ENCODE data around the gene ZNF227.
A peak's percentile ranks its signal among the peaks of the same experiment; 100 is the strongest.
"Not testable (repeated sequence)": the region's sequence is repeated elsewhere in the genome, so short reads cannot be mapped to it uniquely, and the experiment has no call there.

ZNF227 gene

DNA sequence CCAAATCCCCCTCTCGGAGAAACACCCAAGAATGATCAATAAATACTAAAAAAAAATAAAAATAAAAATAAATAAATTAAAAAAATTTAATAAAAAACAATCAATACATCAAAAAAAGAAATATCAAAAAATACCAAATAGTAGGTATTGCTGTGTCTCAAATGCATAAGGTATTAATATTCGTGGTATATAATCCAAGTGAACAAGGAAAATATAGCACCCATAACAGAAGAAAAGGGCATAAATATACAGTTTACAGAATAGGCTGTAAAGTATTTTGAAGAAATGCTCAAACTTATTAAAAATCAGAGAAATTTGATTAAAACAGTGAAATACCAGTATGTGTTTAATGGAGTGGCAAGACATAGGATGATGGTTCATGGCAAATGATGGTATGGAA, 7.6 kb upstream of the ZNF227 start:
- no peak for DNase-seq (ENCODE audit: low read depth in 1 of 2, low spot score in 1 of 2)
- no peak overlapping the region for H3K4me3 ChIP-seq (replicated peaks; ENCODE audit: insufficient read depth, low read length)
- H3K27ac ChIP-seq (replicated peaks), result no peak overlapping the region
- no peaks in the 10 kb centered on the region for H3K27me3 ChIP-seq (ENCODE audit: insufficient read depth, poor library complexity, severe bottlenecking)
- TF ChIP-seq GABPA (IDR thresholded peaks at IDR 0.05; ENCODE audit: low read depth), result no peak
- no peak for TF ChIP-seq POLR2AphosphoS5 (IDR thresholded peaks at IDR 0.05; ENCODE audit: low read depth)
- no peak for TF ChIP-seq SPI1 (IDR thresholded peaks at IDR 0.05; ENCODE audit: borderline replicate concordance, low read depth)
- TF ChIP-seq, protein P1, sequence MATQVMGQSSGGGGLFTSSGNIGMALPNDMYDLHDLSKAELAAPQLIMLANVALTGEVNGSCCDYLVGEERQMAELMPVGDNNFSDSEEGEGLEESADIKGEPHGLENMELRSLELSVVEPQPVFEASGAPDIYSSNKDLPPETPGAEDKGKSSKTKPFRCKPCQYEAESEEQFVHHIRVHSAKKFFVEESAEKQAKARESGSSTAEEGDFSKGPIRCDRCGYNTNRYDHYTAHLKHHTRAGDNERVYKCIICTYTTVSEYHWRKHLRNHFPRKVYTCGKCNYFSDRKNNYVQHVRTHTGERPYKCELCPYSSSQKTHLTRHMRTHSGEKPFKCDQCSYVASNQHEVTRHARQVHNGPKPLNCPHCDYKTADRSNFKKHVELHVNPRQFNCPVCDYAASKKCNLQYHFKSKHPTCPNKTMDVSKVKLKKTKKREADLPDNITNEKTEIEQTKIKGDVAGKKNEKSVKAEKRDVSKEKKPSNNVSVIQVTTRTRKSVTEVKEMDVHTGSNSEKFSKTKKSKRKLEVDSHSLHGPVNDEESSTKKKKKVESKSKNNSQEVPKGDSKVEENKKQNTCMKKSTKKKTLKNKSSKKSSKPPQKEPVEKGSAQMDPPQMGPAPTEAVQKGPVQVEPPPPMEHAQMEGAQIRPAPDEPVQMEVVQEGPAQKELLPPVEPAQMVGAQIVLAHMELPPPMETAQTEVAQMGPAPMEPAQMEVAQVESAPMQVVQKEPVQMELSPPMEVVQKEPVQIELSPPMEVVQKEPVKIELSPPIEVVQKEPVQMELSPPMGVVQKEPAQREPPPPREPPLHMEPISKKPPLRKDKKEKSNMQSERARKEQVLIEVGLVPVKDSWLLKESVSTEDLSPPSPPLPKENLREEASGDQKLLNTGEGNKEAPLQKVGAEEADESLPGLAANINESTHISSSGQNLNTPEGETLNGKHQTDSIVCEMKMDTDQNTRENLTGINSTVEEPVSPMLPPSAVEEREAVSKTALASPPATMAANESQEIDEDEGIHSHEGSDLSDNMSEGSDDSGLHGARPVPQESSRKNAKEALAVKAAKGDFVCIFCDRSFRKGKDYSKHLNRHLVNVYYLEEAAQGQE (IDR thresholded peaks at IDR 0.05; ENCODE audit: insufficient replicate concordance, low read depth), result no peak
- TF ChIP-seq, protein P2, sequence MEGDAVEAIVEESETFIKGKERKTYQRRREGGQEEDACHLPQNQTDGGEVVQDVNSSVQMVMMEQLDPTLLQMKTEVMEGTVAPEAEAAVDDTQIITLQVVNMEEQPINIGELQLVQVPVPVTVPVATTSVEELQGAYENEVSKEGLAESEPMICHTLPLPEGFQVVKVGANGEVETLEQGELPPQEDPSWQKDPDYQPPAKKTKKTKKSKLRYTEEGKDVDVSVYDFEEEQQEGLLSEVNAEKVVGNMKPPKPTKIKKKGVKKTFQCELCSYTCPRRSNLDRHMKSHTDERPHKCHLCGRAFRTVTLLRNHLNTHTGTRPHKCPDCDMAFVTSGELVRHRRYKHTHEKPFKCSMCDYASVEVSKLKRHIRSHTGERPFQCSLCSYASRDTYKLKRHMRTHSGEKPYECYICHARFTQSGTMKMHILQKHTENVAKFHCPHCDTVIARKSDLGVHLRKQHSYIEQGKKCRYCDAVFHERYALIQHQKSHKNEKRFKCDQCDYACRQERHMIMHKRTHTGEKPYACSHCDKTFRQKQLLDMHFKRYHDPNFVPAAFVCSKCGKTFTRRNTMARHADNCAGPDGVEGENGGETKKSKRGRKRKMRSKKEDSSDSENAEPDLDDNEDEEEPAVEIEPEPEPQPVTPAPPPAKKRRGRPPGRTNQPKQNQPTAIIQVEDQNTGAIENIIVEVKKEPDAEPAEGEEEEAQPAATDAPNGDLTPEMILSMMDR (IDR thresholded peaks at IDR 0.05; ENCODE audit: insufficient read depth, low read length), result no peak

DNA sequence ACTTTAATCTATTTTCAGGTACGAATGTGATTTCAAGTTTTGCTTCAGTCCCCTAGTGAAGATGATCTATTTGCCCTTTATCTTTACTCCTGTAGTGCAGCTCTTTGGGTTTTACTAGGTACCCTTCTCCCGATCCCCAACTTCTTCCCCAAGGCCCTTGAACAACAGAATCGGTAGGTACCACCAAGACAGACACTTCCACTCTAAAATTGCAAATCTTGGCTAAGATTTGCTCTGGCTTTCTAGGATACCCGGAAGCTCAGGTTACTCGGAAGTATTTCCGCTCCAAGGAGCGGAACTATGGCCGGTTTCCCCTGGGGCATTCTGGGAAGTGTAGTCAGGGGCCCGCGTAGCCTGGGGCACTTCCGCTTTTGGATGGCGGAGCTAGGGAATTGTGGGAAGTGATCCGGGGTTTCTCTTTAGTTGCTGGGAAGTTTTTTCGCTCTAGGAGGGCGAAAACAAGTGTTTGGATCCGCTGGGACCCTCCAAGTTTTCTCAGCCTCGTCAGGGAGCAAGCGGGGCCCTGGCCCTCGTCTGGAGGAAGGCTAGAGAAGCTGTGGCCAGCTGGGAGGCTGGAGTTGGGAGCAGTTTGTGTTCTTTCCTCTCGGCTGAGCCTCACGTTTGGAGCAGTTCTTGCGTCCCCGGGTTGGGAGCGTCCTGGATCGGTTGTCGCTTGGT, 5.1 kb upstream of the ZNF227 start:
- peak overlapping the region; percentile 78 for H3K4me3 ChIP-seq (replicated peaks; ENCODE audit: insufficient read depth, low read length)
- no peaks in the 10 kb centered on the region for H3K27me3 ChIP-seq (ENCODE audit: insufficient read depth, poor library complexity, severe bottlenecking)
- peak overlapping the region; percentile 87 for H3K27ac ChIP-seq (replicated peaks)
- TF ChIP-seq SPI1 (IDR thresholded peaks at IDR 0.05; ENCODE audit: borderline replicate concordance, low read depth) (peak; percentile 99), GABPA (IDR thresholded peaks at IDR 0.05; ENCODE audit: low read depth) (peak; percentile 94), POLR2AphosphoS5 (IDR thresholded peaks at IDR 0.05; ENCODE audit: low read depth) (0 out of 2 replicates have a peak, but pooled peaks have one; percentile 32)
- TF ChIP-seq, protein P1 (IDR thresholded peaks at IDR 0.05; ENCODE audit: insufficient replicate concordance, low read depth), result peak; percentile 37
- TF ChIP-seq, protein P2 (IDR thresholded peaks at IDR 0.05; ENCODE audit: insufficient read depth, low read length), result no peak
- DNase-seq (ENCODE audit: low read depth in 1 of 2, low spot score in 1 of 2), result peak; percentile 80 to 95

DNA sequence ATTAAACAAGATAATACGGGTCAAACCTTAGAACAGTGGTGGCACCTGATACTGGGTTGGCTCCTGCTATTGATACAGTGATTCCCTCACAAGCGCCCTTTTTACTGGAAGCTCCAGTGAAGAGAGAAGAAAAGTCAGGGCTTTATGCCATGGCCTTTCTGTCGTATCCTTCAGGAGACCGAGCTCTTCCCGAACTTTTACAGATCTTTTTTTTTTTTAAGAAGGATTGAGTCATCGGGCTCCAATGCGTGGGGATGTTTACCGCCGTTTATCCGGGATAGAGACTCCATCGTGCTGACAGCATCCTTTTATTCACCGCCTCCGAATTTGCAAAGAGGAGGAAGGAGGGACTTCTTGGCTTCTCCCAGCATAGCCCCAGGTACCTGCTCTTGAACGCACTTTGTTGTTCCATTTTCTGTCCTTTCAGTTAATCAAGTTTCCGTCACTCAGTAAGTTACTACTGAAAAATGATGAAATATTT, 574 bp downstream of the ZNF227 start:
- no peak; the same call in 1 of the 2 replicates for TF ChIP-seq POLR2AphosphoS5 (IDR thresholded peaks at IDR 0.05; ENCODE audit: low read depth)
- TF ChIP-seq, protein P2 (IDR thresholded peaks at IDR 0.05; ENCODE audit: insufficient read depth, low read length), result no peak
- TF ChIP-seq, protein P1 (IDR thresholded peaks at IDR 0.05; ENCODE audit: insufficient replicate concordance, low read depth), result no peak
- TF ChIP-seq SPI1 (IDR thresholded peaks at IDR 0.05; ENCODE audit: borderline replicate concordance, low read depth), result no peak
- TF ChIP-seq GABPA (IDR thresholded peaks at IDR 0.05; ENCODE audit: low read depth), result no peak

DNA sequence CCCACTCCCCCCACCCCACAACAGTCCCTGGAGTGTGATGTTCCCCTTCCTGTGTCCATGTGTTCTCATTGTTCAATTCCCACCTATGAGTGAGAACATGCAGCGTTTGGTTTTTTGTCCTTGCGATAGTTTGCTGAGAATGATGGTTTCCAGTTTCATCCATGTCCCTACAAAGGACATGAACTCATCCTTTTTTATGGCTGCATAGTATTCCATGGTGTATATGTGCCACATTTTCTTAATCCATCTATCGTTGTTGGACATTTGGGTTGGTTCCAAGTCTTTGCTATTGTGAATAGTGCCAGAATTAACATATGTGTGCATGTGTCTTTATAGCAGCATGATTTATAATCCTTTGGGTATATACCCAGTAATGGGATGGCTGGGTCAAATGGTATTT, 7.6 kb downstream of the ZNF227 start:
- DNase-seq (ENCODE audit: low read depth in 1 of 2, low spot score in 1 of 2); H3K27me3 ChIP-seq (ENCODE audit: insufficient read depth, poor library complexity, severe bottlenecking); H3K27ac ChIP-seq (replicated peaks); H3K4me3 ChIP-seq (replicated peaks; ENCODE audit: insufficient read depth, low read length): not testable (repeated sequence)

More for the DNA sequence above, 574 bp downstream of the ZNF227 start:
- Histone ChIP-seq H3K27me3 (ENCODE audit: insufficient read depth, poor library complexity, severe bottlenecking) (no peaks in the 10 kb centered on the region), H3K4me3 (replicated peaks; ENCODE audit: insufficient read depth, low read length) (peak overlapping the region; percentile 91), H3K27ac (replicated peaks) (peak overlapping the region; percentile 79)
- no peak for DNase-seq (ENCODE audit: low read depth in 1 of 2, low spot score in 1 of 2)

DNA sequence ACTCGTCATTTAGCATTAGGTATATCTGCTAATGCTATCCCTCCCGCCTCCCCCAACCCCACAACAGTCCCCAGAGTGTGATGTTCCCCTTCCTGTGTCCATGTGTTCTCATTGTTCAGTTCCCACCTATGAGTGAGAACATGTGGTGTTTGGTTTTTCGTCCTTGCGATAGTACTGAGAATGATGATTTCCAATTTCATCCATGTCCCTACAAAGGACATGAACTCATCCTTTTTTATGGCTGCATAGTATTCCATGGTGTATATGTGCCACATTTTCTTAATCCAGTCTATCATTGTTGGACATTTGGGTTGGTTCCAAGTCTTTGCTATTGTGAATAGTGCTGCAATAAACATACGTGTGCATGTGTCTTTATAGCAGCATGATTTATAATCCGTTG, 8.4 kb downstream of the ZNF227 start:
- H3K4me3 ChIP-seq (replicated peaks; ENCODE audit: insufficient read depth, low read length); H3K27me3 ChIP-seq (ENCODE audit: insufficient read depth, poor library complexity, severe bottlenecking); DNase-seq (ENCODE audit: low read depth in 1 of 2, low spot score in 1 of 2); H3K27ac ChIP-seq (replicated peaks): not testable (repeated sequence)
